Activated CD8-positive, alpha-beta T cell treated with anti-CD3 and anti-CD28 coated beads for 36 hours (primary cell): ENCODE measurements around the gene LHFPL3. TPM values are rescaled to one million over a fixed set of nuclear protein-coding genes. Genes with fewer than 3 reads are reported as not detected.

Experiments used
- ATAC-seq: fragments of 200-7000 bp; cut with Tn5 transposase; one replicate; pipeline ENCODE4 v1.10.0; 2021; ENCODE audit warnings: mild to moderate bottlenecking, moderate library complexity
- CTCF ChIA-PET: fragments of 350-600 bp; sonication (Branson Sonifier 250); formaldehyde crosslinking; loops from one replicate; lab custom pipeline; 2021; ENCODE audit warnings: antibody characterized with exemption; lab: Charles Lee
- POLR2A ChIA-PET: fragments of 350-600 bp; sonication (Branson Sonifier 250); formaldehyde crosslinking; loops from one replicate; lab custom pipeline; 2021; ENCODE audit warnings: antibody characterized with exemption; lab: Charles Lee
- DNase-seq: peaks from one replicate; pipeline ENCODE4 v3.0.0-alpha.2; 2020
- H3K27ac Mint-ChIP-seq: one replicate; pipeline ENCODE4 v1.8.0; 2021; ENCODE audit warnings: mild to moderate bottlenecking, mixed read lengths
- H3K27me3 Mint-ChIP-seq: one replicate; pipeline ENCODE4 v1.8.0; 2021; ENCODE audit warnings: mixed read lengths
- H3K36me3 Mint-ChIP-seq: one replicate; pipeline ENCODE4 v1.8.0; 2021; ENCODE audit warnings: low read depth, mixed read lengths
- H3K4me1 Mint-ChIP-seq: one replicate; pipeline ENCODE4 v1.8.0; 2021; ENCODE audit warnings: low read depth, mixed read lengths
- H3K4me3 Mint-ChIP-seq: one replicate; pipeline ENCODE4 v1.8.0; 2021; ENCODE audit warnings: mild to moderate bottlenecking, moderate library complexity, mixed read lengths
- H3K9me3 Mint-ChIP-seq: one replicate; pipeline ENCODE4 v1.8.0; 2021; ENCODE audit warnings: mixed read lengths
- CTCF ChIP-seq: fragments of 200-600 bp; IDR thresholded peaks from one replicate; pipeline ENCODE4 v1.8.0; 2022; ENCODE audit warnings: antibody characterized with exemption, mild to moderate bottlenecking
- intact Hi-C: fragments of 100-400 bp; cut with micrococcal nuclease; formaldehyde crosslinking; loops from one replicate; pipeline ENCODE4 v1.10.0; 2022
- total RNA-seq, 2 experiments: library from RNA; stranded (reverse); gene quantifications; one replicate each; pipeline ENCODE4 v1.2.3, GENCODE V29; 2021

LHFPL3 gene
- total RNA-seq, 2 experiments from 2014 or later = not detected

DNA sequence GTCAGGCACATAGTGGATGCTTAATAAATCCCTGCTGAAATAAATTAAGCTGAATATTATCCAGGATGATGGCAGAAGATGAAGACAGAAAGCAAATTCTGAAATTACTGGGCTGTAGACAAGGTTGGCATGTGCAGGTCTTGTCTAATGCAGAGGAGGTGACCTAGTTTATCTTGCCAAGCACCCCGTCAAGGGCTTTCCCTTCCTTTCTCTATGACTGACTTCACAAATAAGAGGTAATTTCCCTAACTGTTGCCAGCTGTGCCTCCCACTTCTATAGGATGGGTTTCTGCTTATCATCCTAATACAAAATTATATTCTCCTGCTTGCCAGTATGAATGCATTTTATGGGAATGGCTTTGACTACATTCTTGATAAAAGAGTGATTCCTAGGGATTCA lies 38.0 kb downstream of the LHFPL3 start:
- no peaks in the 10 kb centered on the region for H3K36me3 Mint-ChIP-seq
- no peak overlapping the region for H3K27ac Mint-ChIP-seq
- no peaks in the 10 kb centered on the region for H3K9me3 Mint-ChIP-seq
- H3K4me3 Mint-ChIP-seq = no peak overlapping the region
- no peaks in the 10 kb centered on the region for H3K27me3 Mint-ChIP-seq
- DNase-seq (no peak), ATAC-seq (no peak)
- intact Hi-C loops = no loop called here
- ChIA-PET CTCF (no interaction called here), POLR2A (no interaction called here)
- H3K4me1 Mint-ChIP-seq = no peaks in the 10 kb centered on the region
- no peak for TF ChIP-seq CTCF

DNA sequence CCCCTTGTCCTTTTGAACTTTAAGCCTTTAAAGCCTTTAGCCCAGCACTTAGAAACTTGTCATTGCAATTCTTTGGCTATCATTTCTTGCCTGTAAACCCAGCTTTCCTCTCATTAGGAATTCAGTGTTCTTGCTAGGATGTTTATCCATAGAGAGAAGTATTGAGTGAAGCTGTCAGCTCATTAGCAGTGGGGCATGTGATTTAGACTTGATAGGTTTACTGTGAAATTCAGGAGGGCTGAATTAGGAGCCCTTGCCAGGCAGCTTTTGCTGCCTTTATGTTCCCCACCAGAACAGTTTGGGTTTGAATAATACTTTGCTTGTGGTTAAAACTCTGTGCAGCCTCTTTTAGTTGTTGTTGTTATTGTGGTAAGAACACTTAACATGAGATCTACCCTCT lies 39.5 kb downstream of the LHFPL3 start:
- ChIA-PET CTCF (no interaction called here), POLR2A (no interaction called here)
- DNase-seq (no peak), ATAC-seq (no peak)
- Mint-ChIP-seq H3K27ac (no peak overlapping the region), H3K27me3 (no peaks in the 10 kb centered on the region), H3K36me3 (no peaks in the 10 kb centered on the region), H3K4me1 (no peaks in the 10 kb centered on the region), H3K4me3 (no peak overlapping the region), H3K9me3 (no peaks in the 10 kb centered on the region)
- TF ChIP-seq CTCF = no peak
- intact Hi-C loops = no loop called here

- intact Hi-C loops = no loop called here
- ChIA-PET POLR2A (no interaction called here), CTCF (no interaction called here)
- no peak for ATAC-seq
- Mint-ChIP-seq H3K27me3 (peaks cover 2% of the 10 kb centered on the region), H3K4me3 (no peak overlapping the region), H3K36me3 (no peaks in the 10 kb centered on the region), H3K9me3 (no peaks in the 10 kb centered on the region), H3K27ac (no peak overlapping the region), H3K4me1 (no peaks in the 10 kb centered on the region)
- TF ChIP-seq CTCF = no peak
- DNase-seq = no peak
Observed at GRCh38 chr7:104371216-104371979, 43.0 kb downstream of the LHFPL3 start.

GRCh38 chr7:104371980-104372357 lies 43.6 kb downstream of the LHFPL3 start:
- TF ChIP-seq CTCF = no peak
- intact Hi-C loops = no loop called here

DNA sequence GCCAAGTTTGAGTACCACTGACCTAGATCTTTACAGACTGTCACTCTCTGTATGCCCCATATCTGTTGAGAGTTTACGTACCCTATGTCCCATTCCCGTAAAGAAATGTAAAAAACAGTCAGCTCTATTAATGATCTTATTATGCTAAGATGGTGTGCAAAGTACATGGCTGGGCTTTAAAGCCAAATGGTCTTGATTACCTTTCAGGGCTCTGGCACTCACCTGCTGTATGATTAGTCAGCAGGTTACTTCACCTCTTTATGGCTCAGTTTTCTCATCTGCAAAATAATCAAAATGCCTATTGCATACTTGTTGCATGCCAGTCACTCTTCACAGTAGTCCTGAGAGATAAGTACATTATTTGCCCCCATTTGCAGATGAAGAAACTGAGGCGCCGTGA lies 54.2 kb downstream of the LHFPL3 start:
- H3K4me3 Mint-ChIP-seq = no peak overlapping the region
- no peaks in the 10 kb centered on the region for H3K36me3 Mint-ChIP-seq
- TF ChIP-seq CTCF = no peak
- CTCF ChIA-PET = no interaction called here
- intact Hi-C loops = no loop called here
- no peak overlapping the region for H3K27ac Mint-ChIP-seq
- DNase-seq = no peak
- H3K4me1 Mint-ChIP-seq = no peaks in the 10 kb centered on the region
- POLR2A ChIA-PET = no interaction called here
- H3K9me3 Mint-ChIP-seq = peaks cover 4% of the 10 kb centered on the region
- peaks cover 7% of the 10 kb centered on the region for H3K27me3 Mint-ChIP-seq
- ATAC-seq = no peak

More at GRCh38 chr7:104371980-104372357, 43.6 kb downstream of the LHFPL3 start:
- Mint-ChIP-seq H3K36me3 (no peaks in the 10 kb centered on the region), H3K27ac (no peak overlapping the region), H3K9me3 (no peaks in the 10 kb centered on the region), H3K27me3 (peaks cover 2% of the 10 kb centered on the region), H3K4me1 (no peaks in the 10 kb centered on the region), H3K4me3 (no peak overlapping the region)
- ChIA-PET POLR2A (no interaction called here), CTCF (no interaction called here)
- ATAC-seq = no peak
- no peak for DNase-seq
